Effector memory CD4-positive, alpha-beta T cell (primary cell): ENCODE data around the gene JAZF1.
A peak's percentile ranks its signal among the peaks of the same experiment; 100 is the strongest.
"Not testable (repeated sequence)": the region's sequence is repeated elsewhere in the genome, so short reads cannot be mapped to it uniquely, and the experiment has no call there.

Experiments used
- DNase-seq, 3 donors: peaks; one replicate each; pipeline ENCODE4 v3.0.0-alpha.2; 2020
- H3K27ac ChIP-seq: 2 replicates; pipeline ENCODE4 v1.7.0; 2013; ENCODE audit warnings: mild to moderate bottlenecking, low read length, moderate library complexity; ENCODE audit not compliant: insufficient read depth, poor library complexity, severe bottlenecking
- H3K27me3 ChIP-seq: replicated peaks from 2 replicates; pipeline ENCODE4 v1.7.0; 2013; ENCODE audit warnings: mild to moderate bottlenecking, low read length; ENCODE audit not compliant: insufficient read depth, control insufficient read depth, poor library complexity, severe bottlenecking
- H3K36me3 ChIP-seq: 2 replicates; pipeline ENCODE4 v1.7.0; 2013; ENCODE audit warnings: mild to moderate bottlenecking, low read length, moderate library complexity; ENCODE audit not compliant: control insufficient read depth, insufficient read depth
- H3K4me1 ChIP-seq: 2 replicates; pipeline ENCODE4 v1.7.0; 2013; ENCODE audit warnings: low read length, mild to moderate bottlenecking; ENCODE audit not compliant: control insufficient read depth, insufficient read depth, poor library complexity, severe bottlenecking
- H3K4me3 ChIP-seq: 2 replicates; pipeline ENCODE4 v1.7.0; 2013; ENCODE audit warnings: low read length, low read depth, mild to moderate bottlenecking; ENCODE audit not compliant: insufficient read depth, poor library complexity, severe bottlenecking
- H3K9me3 ChIP-seq: 2 replicates; pipeline ENCODE4 v1.7.0; 2013; ENCODE audit warnings: mild to moderate bottlenecking, low read length, moderate library complexity; ENCODE audit not compliant: control insufficient read depth

The JAZF1 gene

DNA sequence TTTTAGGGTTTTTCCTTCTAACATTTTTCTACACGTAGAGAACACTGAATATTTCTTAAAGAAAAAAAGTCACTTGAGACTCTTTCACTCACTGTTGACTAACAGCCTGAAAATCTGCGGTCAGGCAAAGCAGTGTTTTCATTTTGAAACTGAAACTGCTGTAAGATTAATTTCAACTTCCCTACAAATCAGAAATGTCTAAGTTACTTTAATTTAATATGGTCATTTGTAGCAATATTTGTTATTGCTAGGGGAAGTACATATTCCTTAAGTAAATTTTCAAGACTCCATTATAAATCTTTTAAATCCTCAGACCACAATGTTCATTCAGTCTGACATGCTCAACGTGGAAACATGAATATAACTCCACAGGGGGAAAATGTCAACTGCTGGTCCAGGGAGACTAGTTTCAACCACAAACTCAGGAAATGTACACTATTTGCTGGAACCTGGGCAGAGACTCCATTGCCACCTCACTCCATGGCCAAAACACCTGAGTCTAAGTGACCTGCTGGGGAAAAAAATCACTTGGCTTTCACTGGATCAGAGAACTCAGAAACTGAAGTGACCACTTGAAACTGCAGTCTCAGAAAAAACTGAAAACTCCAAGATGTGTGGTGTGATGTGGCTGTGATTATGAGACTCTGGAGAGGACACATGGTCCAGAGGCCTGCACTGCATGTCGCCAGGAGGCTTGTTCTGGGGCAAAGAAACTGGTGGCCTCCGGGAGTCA lies 279.4 kb downstream of the JAZF1 start:
- Histone ChIP-seq H3K4me3 (peak overlapping the region; percentile 2), H3K27ac (no peak overlapping the region), H3K27me3 (no peaks in the 10 kb centered on the region), H3K4me1 (no peaks in the 10 kb centered on the region), H3K36me3 (no peaks in the 10 kb centered on the region), H3K9me3 (no peaks in the 10 kb centered on the region)
- DNase-seq: no peak

DNA sequence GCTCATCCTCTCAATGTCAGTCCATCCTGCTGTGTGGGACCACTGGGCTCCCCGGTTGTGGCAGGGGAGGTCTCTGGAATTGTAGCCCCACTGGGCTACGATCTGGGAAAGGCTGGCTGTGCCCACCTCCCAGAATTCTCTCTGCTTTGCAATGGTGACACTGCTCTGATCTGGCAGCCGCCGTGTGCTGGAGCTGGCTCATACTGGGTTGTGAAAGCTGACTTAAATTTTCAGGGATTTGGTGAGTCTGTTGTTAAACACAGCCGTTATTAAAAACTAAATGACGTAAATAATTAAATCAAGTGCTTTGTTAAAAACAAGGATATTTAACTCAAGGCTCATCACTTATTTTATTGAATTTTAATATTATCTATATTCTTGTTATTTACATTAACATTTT lies 280.6 kb downstream of the JAZF1 start:
- H3K27ac ChIP-seq: no peak overlapping the region
- no peak for DNase-seq
- H3K4me3 ChIP-seq: no peak overlapping the region
- H3K9me3 ChIP-seq: no peaks in the 10 kb centered on the region
- no peaks in the 10 kb centered on the region for H3K36me3 ChIP-seq
- no peaks in the 10 kb centered on the region for H3K4me1 ChIP-seq
- H3K27me3 ChIP-seq: no peaks in the 10 kb centered on the region

DNA sequence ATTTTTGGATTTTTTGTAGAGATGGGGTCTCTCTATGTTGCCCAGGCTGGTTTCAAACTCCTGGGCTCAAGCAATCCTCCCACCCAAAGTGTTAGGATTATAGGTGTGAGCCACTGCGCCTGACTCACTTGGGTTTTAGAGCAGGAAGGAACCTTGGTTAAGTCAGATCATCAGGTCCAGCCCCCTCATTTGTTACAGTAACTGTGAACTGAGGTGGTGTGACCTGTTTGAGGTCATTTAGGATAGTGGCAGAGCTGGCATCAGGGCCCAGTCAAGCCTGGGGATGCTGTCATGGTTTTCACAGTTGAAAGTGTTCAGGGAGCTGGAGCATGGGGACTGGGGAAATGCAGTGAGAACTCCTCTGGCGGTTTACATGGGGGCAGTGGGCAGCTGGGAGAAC lies 281.0 kb downstream of the JAZF1 start:
- Histone ChIP-seq H3K27ac (no peak overlapping the region), H3K4me3 (no peak overlapping the region), H3K9me3 (no peaks in the 10 kb centered on the region), H3K27me3 (no peaks in the 10 kb centered on the region), H3K36me3 (no peaks in the 10 kb centered on the region), H3K4me1 (no peaks in the 10 kb centered on the region)
- DNase-seq: no peak

- Histone ChIP-seq H3K27me3 (no peaks in the 10 kb centered on the region), H3K36me3 (no peaks in the 10 kb centered on the region), H3K4me1 (no peaks in the 10 kb centered on the region), H3K9me3 (no peaks in the 10 kb centered on the region), H3K27ac (no peak overlapping the region), H3K4me3 (no peak overlapping the region)
- DNase-seq: no peak
Observed at GRCh38 chr7:27897441-27897847, 283.2 kb downstream of the JAZF1 start.

GRCh38 chr7:27897001-27897400 lies 283.6 kb downstream of the JAZF1 start:
- Histone ChIP-seq H3K27me3 (no peaks in the 10 kb centered on the region), H3K4me1 (no peaks in the 10 kb centered on the region), H3K27ac (no peak overlapping the region), H3K4me3 (no peak overlapping the region), H3K9me3 (no peaks in the 10 kb centered on the region), H3K36me3 (no peaks in the 10 kb centered on the region)
- no peak for DNase-seq

- H3K27ac ChIP-seq: no peak overlapping the region
- no peaks in the 10 kb centered on the region for H3K9me3 ChIP-seq
- no peaks in the 10 kb centered on the region for H3K36me3 ChIP-seq
- no peak for DNase-seq
- no peaks in the 10 kb centered on the region for H3K4me1 ChIP-seq
- no peaks in the 10 kb centered on the region for H3K27me3 ChIP-seq
- H3K4me3 ChIP-seq: no peak overlapping the region
Observed at GRCh38 chr7:27895551-27895950, 285.0 kb downstream of the JAZF1 start.

DNA sequence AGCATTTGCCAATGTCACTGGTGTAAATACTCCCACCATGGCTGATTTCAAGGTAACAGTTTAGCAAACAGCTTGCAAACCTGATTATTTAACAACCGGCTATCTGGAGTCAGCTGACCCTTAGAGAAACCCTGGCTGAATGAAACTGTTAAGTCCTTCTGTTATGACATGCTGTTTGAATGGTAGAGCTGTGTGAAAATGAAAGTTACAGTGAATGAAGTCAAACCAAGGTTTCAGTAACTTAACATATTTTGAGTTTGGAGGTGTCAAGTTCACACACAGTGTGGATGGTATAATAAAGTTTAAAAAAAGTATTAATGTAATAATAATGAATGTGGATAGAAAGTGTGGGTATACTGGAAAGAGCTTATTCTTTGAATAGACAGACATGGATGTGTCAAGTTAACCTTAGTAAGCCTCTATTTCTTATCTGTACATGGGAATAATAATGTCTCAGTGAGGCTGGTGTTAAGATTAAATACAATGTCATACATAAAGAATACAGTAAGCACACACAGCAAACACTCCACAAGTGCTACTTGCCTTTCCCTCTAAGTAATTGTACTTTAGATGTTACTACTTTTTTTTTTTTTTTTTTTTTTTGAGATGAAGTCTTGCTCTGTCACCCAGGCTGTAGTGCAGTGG lies 290.3 kb downstream of the JAZF1 start:
- Histone ChIP-seq H3K4me3 (no peak overlapping the region), H3K9me3 (no peaks in the 10 kb centered on the region), H3K36me3 (no peaks in the 10 kb centered on the region), H3K4me1 (no peaks in the 10 kb centered on the region), H3K27ac (no peak overlapping the region), H3K27me3 (no peaks in the 10 kb centered on the region)
- no peak for DNase-seq

- H3K4me3 ChIP-seq: no peak overlapping the region
- no peak for DNase-seq
- no peaks in the 10 kb centered on the region for H3K4me1 ChIP-seq
- H3K27me3 ChIP-seq: no peaks in the 10 kb centered on the region
- no peaks in the 10 kb centered on the region for H3K36me3 ChIP-seq
- no peaks in the 10 kb centered on the region for H3K9me3 ChIP-seq
- H3K27ac ChIP-seq: no peak overlapping the region
Observed at GRCh38 chr7:27889800-27890199, 290.8 kb downstream of the JAZF1 start.

- no peak overlapping the region for H3K27ac ChIP-seq
- H3K27me3 ChIP-seq: no peaks in the 10 kb centered on the region
- no peaks in the 10 kb centered on the region for H3K9me3 ChIP-seq
- no peaks in the 10 kb centered on the region for H3K4me1 ChIP-seq
- DNase-seq: no peak
- no peaks in the 10 kb centered on the region for H3K36me3 ChIP-seq
- H3K4me3 ChIP-seq: no peak overlapping the region
Observed at GRCh38 chr7:27888736-27889135, 291.9 kb downstream of the JAZF1 start.

- DNase-seq, H3K4me1 ChIP-seq, H3K27me3 ChIP-seq, H3K4me3 ChIP-seq, H3K9me3 ChIP-seq, H3K27ac ChIP-seq, H3K36me3 ChIP-seq: not testable (repeated sequence)
Observed at GRCh38 chr7:27886710-27887109, 293.9 kb downstream of the JAZF1 start.
